IPS-18a (cell line): Measurements from ENCODE around the gene HPN.
"Not testable (repeated sequence)": the region's sequence is repeated elsewhere in the genome, so short reads cannot be mapped to it uniquely, and the experiment has no call there.

Experiments
- H3K27ac ChIP-seq: one replicate; pipeline ENCODE4 v1.5.1; 2013; ENCODE audit warnings: low read length
- H3K27me3 ChIP-seq: one replicate; pipeline ENCODE4 v1.6.1; 2013; ENCODE audit warnings: mild to moderate bottlenecking, low read length; ENCODE audit not compliant: control insufficient read depth, insufficient read depth
- H3K36me3 ChIP-seq: one replicate; pipeline ENCODE4 v1.6.1; 2013; ENCODE audit warnings: low read depth, low read length; ENCODE audit not compliant: control insufficient read depth
- H3K4me1 ChIP-seq: one replicate; pipeline ENCODE4 v1.6.1; 2013; ENCODE audit warnings: low read depth, low read length; ENCODE audit not compliant: control insufficient read depth
- H3K4me3 ChIP-seq: one replicate; pipeline ENCODE4 v1.5.1; 2013; ENCODE audit warnings: low read length
- H3K9ac ChIP-seq: one replicate; pipeline ENCODE4 v1.6.1; 2013; ENCODE audit warnings: mild to moderate bottlenecking, low read length, moderate library complexity
- H3K9me3 ChIP-seq: one replicate; pipeline ENCODE4 v1.6.1; 2013; ENCODE audit warnings: low read depth, low read length; ENCODE audit not compliant: control insufficient read depth

Gene HPN

DNA sequence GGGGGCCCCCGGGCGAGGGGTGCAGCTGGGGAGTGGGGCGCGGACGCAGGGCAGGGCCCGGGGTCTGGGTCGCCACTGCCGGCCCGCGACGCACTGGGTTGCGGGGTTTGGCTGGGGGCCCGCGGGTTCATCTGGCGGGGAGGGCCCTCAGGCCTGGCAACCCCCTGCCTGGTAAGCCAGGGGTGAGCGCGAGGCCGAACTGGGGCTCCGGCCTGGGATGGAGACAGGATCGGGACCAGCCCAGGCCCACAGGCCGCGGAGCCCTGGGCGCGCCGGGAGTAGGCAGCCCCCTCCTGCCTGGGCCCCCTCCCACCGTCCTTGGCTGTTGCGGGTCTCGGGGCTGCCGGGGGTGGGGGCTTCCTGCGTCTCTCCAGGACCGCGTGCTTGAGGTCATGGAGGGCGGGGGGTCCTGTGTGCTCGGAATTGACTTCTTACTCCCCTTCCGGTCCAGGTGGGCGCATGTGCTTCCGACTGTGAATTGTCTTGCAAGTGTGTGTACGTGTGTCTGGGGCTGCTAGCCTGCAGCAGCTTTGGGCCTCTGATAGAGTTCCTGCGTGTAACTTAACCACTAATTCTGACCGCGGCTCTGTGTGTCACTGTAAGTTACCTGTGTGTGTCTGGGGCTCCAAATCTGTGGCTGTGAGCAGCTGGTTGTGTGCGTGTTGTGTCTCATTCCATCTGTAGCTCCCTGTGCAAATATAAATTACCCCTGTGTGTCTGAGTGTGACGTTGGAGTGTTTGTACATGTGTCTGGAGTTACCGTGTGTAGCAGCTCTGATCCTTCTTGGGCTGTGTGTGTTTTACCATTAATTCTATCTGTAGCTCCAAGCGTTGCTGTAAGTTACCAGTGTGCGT lies 40.6 kb upstream of the HPN start:
- Histone ChIP-seq H3K4me3 (peak overlapping the region; percentile 85), H3K27me3 (no peaks in the 10 kb centered on the region), H3K4me1 (peaks cover 15% of the 10 kb centered on the region), H3K27ac (peak overlapping the region; percentile 19), H3K9me3 (no peaks in the 10 kb centered on the region), H3K36me3 (peaks cover 18% of the 10 kb centered on the region), H3K9ac (peak overlapping the region; percentile 86)

- no peaks in the 10 kb centered on the region for H3K9me3 ChIP-seq
- peaks cover 15% of the 10 kb centered on the region for H3K4me1 ChIP-seq
- H3K36me3 ChIP-seq, result peaks cover 30% of the 10 kb centered on the region
- no peak overlapping the region for H3K9ac ChIP-seq
- no peaks in the 10 kb centered on the region for H3K27me3 ChIP-seq
- no peak overlapping the region for H3K27ac ChIP-seq
- peak overlapping the region; percentile 85 for H3K4me3 ChIP-seq
Observed at GRCh38 chr19:35002037-35002535, 39.4 kb upstream of the HPN start.

GRCh38 chr19:35004517-35005255 lies 36.8 kb upstream of the HPN start:
- Histone ChIP-seq H3K4me3 (no peak overlapping the region), H3K4me1 (peaks cover 10% of the 10 kb centered on the region), H3K9me3 (no peaks in the 10 kb centered on the region), H3K9ac (no peak overlapping the region), H3K27me3 (no peaks in the 10 kb centered on the region), H3K36me3 (peaks cover 40% of the 10 kb centered on the region), H3K27ac (peak overlapping the region; percentile 22)

GRCh38 chr19:35005256-35005977 lies 36.1 kb upstream of the HPN start:
- H3K4me1 ChIP-seq, result peaks cover 10% of the 10 kb centered on the region
- peaks cover 46% of the 10 kb centered on the region for H3K36me3 ChIP-seq
- H3K9ac ChIP-seq, result no peak overlapping the region
- no peaks in the 10 kb centered on the region for H3K27me3 ChIP-seq
- no peaks in the 10 kb centered on the region for H3K9me3 ChIP-seq
- no peak overlapping the region for H3K4me3 ChIP-seq
- H3K27ac ChIP-seq, result no peak overlapping the region

DNA sequence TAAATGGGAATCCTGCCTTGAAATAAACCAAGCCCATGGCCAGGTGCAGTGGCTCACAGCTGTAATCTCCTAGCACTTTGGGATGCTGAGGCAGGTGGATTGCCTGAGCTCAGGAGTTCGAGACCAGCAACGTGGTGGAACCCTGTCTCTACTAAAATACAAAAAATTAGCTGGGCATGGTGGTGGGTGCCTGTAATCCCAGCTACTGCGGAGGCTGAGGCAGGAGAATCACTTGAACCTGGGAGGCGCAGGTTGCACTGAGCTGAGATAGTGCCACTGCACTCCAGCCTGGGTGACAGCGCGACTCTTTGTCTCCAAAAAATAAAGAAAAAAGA lies 35.5 kb upstream of the HPN start:
- H3K27me3 ChIP-seq, H3K27ac ChIP-seq, H3K4me3 ChIP-seq, H3K9me3 ChIP-seq, H3K4me1 ChIP-seq, H3K9ac ChIP-seq: not testable (repeated sequence)
- H3K36me3 ChIP-seq, result peaks cover 50% of the 10 kb centered on the region

DNA sequence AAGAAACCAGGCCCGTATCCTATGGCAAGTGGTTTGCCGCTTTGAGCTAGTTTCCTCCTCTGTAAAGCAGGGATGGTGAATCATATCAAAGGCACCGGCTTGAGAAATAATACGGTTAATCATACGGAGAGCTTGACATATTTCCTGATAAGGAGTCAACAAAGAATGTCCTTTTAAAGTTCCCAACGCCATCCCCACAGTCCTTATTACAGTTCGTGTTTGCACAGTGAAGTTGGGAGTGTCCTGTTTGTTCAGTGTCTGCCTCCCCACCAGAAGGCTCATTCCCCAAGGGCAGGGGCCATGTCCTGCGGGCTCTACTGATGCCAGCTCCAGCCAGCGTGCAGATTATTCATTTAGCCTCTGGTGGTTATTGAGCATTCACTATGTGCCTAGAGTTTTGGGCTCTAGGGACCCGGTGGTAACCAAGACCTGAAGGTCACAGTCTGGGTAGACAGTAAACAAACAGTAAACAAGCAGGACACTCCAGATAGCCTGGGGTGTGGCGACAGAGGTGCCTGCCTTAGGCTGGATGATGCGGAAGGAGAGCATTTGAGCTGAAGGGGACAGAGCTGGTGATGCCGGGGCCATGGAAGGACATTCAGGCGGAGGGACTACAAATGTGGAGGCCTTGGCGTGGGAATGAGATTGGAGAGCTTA lies 35.1 kb upstream of the HPN start:
- H3K36me3 ChIP-seq, result peaks cover 55% of the 10 kb centered on the region
- H3K9ac ChIP-seq, result no peak overlapping the region
- H3K4me1 ChIP-seq, result peaks cover 10% of the 10 kb centered on the region
- no peak overlapping the region for H3K4me3 ChIP-seq
- H3K9me3 ChIP-seq, result no peaks in the 10 kb centered on the region
- H3K27ac ChIP-seq, result no peak overlapping the region
- H3K27me3 ChIP-seq, result no peaks in the 10 kb centered on the region

DNA sequence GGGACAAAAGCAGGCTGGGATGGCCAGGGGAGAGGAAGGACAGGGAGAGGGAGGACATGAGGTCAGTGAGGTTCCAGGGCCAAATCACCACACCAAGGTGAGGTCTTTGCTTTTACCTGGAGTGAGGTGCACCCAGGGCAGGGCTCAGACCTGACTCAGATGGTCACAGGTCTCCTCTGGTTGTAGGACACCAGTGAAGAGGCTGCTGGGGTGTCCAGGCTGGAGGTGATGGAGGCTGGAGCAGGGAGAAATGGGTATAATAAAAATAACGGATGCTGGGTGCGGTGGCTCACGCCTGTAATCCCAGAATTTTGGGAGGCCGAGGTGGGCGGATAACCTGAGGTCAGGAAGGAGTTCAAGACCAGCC lies 34.5 kb upstream of the HPN start:
- H3K4me3 ChIP-seq, result no peak overlapping the region
- no peaks in the 10 kb centered on the region for H3K27me3 ChIP-seq
- H3K9me3 ChIP-seq, result no peaks in the 10 kb centered on the region
- H3K4me1 ChIP-seq, result peaks cover 10% of the 10 kb centered on the region
- H3K9ac ChIP-seq, result no peak overlapping the region
- H3K36me3 ChIP-seq, result peaks cover 60% of the 10 kb centered on the region
- no peak overlapping the region for H3K27ac ChIP-seq

DNA sequence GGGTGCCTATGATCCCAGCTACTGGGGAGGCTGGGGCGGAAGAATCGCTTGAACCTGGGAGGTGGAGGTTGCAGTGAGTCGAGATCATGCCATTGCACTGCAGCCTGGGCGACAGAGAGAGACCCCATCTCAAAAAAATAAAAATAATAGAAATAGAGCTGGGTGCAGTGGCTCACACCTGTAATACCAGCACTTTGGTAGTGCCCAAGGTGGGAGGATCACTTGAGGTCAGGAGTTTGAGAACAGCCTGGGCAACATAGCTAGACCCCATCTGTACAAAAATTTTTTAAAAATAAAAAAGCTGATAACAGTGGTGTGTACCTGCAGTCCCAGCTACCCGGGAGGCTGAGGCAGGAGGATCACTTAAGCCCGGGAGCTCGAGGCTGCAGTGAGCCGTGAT lies 34.1 kb upstream of the HPN start:
- H3K9ac ChIP-seq, H3K4me3 ChIP-seq, H3K4me1 ChIP-seq, H3K27ac ChIP-seq, H3K27me3 ChIP-seq, H3K9me3 ChIP-seq: not testable (repeated sequence)
- H3K36me3 ChIP-seq, result peaks cover 64% of the 10 kb centered on the region

DNA sequence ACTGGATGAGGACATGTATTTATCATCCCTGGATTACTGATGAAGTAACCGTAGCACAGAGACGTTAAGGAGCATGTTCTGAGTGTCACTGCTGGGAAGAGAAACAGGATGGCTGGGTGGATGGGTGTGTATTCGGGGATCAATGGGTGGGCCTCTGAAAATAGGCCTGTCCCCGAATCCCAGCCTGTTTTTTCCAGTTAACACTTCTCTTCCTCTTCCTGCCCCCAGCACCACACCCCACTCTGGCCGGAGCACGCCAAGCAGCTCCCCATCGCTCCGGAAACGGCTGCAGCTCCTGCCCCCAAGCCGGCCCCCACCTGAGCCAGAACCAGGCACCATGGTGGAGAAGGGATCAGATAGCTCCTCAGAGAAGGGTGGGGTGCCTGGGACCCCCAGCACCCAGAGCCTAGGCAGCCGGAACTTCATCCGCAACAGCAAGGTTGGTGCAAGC lies 32.6 kb upstream of the HPN start:
- H3K36me3 ChIP-seq, result peaks cover 69% of the 10 kb centered on the region
- no peak overlapping the region for H3K9ac ChIP-seq
- no peak overlapping the region for H3K4me3 ChIP-seq
- H3K27me3 ChIP-seq, result no peaks in the 10 kb centered on the region
- H3K4me1 ChIP-seq, result no peaks in the 10 kb centered on the region
- no peak overlapping the region for H3K27ac ChIP-seq
- H3K9me3 ChIP-seq, result no peaks in the 10 kb centered on the region

DNA sequence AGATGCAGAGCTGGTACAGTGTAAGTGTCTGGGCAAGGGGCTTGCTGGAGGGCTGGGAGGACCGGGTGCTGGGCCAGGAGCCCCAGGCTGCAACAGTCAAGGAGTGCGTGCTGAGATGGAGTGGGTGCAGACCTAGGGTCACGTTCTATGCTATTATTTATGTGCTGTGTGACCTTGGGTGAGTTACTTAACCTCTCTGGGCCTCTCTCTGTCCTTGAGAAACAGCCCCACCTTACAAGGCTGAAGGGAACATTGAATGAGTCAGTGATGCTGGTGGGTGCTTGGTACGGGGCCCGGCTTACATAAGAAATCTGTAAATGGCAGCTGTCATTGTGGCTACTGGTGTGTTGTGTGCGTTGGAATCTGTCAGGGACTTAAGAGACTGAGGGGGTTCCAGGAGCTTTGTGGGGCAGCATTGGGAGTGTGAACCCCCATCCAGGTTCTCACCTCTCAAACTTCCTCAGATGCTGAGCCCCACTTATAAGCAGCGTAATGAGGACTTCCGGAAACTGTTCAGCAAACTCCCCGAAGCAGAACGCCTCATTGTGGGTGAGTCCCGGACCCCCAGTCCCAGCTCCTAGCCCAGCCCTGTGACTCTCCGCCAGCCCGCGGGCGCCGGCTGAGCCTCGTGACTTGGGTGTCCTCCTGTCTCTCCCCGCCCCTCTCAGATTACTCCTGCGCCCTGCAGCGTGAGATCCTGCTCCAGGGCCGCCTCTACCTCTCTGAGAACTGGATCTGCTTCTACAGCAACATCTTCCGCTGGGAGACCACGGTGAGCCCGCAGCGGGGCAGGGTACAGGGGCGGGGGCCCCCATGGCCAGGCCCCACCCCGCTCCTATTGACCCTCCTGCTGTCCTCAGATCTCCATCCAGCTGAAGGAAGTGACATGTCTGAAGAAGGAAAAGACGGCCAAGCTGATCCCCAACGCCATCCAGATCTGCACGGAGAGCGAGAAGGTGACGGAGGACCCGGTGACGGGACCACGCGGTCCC lies 31.8 kb upstream of the HPN start:
- H3K9ac ChIP-seq, result no peak overlapping the region
- H3K4me1 ChIP-seq, result no peaks in the 10 kb centered on the region
- peaks cover 71% of the 10 kb centered on the region for H3K36me3 ChIP-seq
- no peaks in the 10 kb centered on the region for H3K27me3 ChIP-seq
- H3K4me3 ChIP-seq, result no peak overlapping the region
- no peaks in the 10 kb centered on the region for H3K9me3 ChIP-seq
- no peak overlapping the region for H3K27ac ChIP-seq
